ENCODE data around the gene CHMP1B. TPM values are rescaled to one million over a fixed set of nuclear protein-coding genes. Genes with fewer than 3 reads are reported as not detected.
"Not testable (repeated sequence)": the region's sequence is repeated elsewhere in the genome, so short reads cannot be mapped to it uniquely, and the experiment has no call there.

The CHMP1B gene
- total RNA-seq, 2 experiments from 2014 or later, result 21.2 to 22.0 TPM

DNA sequence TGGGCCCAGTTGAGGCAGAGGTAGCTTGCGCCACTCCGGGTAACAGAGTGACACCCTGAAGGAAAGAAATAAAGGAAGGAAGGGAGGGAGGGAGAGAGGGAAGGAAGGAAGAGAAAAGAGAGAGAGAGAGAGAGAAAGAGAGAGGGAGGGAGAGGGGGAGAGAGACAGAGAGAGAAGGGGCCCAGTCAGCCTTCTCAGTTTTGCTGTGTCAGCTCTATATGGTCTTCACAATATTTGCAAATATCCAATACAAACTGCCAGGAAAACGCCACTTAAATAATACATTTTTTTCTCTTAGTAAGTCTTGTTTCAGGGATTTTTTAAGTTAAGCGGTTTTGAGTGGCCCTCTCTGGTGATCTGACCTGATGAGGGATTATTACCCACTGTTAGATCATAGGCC, 5.6 kb upstream of the CHMP1B start:
- CTCF ChIA-PET, result interaction anchor here (1.1 to 1.6 kb wide), 2 partner anchors 11 to 150 kb away, joined by 3 to 5 read pairs; no protein-coding TSS in a partner anchor
- POLR2A ChIA-PET, result interaction anchor here (0.6 kb wide), 1 partner anchor 14 kb away, joined by 3 read pairs; no protein-coding TSS in a partner anchor

DNA sequence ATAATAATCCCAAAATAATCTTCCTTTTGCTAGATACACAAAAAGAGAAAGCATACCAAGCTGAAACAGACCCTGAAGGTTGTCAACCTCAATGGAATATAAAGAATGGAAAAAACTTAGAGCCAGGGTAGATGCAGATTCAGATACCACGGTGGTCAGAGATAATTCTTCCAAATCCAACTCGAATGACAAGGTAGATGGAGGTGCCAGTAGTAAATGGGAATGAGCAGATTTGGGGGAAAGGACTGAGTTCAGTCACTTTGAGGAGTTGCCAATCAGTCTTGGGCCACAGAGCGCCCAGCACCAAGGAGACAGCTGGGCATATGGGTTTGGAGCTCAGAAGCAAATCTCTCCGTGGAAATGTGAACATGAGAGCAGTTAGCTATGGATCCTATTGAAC, 3.4 kb upstream of the CHMP1B start:
- POLR2A ChIA-PET, result no interaction called here
- no peak overlapping the region for H3K27ac Mint-ChIP-seq

More for the DNA sequence above, 5.6 kb upstream of the CHMP1B start:
- DNase-seq, result no peak
- intact Hi-C loops (cut with micrococcal nuclease), result no loop called here
- H3K27me3 Mint-ChIP-seq, result no peaks in the 10 kb centered on the region
- H3K4me1 Mint-ChIP-seq (ENCODE audit: low read depth), result peaks cover 13% of the 10 kb centered on the region
- H3K27ac Mint-ChIP-seq, result no peak overlapping the region
- H3K4me3 Mint-ChIP-seq, result no peak overlapping the region
- H3K9me3 Mint-ChIP-seq, result no peaks in the 10 kb centered on the region
- no peaks in the 10 kb centered on the region for H3K36me3 Mint-ChIP-seq

DNA sequence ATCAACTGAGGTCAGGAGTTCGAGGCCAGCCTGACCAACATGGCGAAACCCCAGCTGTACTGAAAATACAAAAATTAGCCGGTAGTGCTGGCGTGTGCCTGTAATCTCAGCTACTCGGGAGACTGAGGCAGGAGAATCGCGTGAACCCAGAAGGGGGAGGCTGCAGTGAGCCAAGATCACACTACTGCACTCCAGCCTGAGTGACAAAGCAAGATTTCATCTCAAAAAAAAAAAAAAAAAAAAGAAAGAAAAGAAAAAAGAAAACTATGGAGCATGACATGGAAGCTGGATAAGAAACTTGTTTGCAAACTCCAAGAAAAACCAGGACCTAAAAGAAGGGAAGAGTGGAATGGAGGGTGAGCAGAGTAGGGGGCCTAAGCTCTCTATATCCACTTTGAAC, 1.9 kb upstream of the CHMP1B start:
- H3K36me3 Mint-ChIP-seq, result peaks cover 9% of the 10 kb centered on the region
- POLR2A ChIA-PET, result interaction anchor here (1.5 kb wide), 1 partner anchor 60 kb away, joined by 3 read pairs; no protein-coding TSS in a partner anchor
- no peak overlapping the region for H3K27ac Mint-ChIP-seq
- H3K27me3 Mint-ChIP-seq, result no peaks in the 10 kb centered on the region
- peaks cover 29% of the 10 kb centered on the region for H3K4me1 Mint-ChIP-seq (ENCODE audit: low read depth)
- intact Hi-C loops (cut with micrococcal nuclease), result no loop called here
- no peak for DNase-seq
- CTCF ChIA-PET, result no interaction called here
- no peaks in the 10 kb centered on the region for H3K9me3 Mint-ChIP-seq
- H3K4me3 Mint-ChIP-seq, result no peak overlapping the region

More for the DNA sequence above, 3.4 kb upstream of the CHMP1B start:
- H3K36me3 Mint-ChIP-seq, result peaks cover 8% of the 10 kb centered on the region
- intact Hi-C loops (cut with micrococcal nuclease), result no loop called here
- CTCF ChIA-PET, result no interaction called here
- H3K27me3 Mint-ChIP-seq, result no peaks in the 10 kb centered on the region
- DNase-seq, result no peak
- peaks cover 16% of the 10 kb centered on the region for H3K4me1 Mint-ChIP-seq (ENCODE audit: low read depth)
- no peak overlapping the region for H3K4me3 Mint-ChIP-seq
- no peaks in the 10 kb centered on the region for H3K9me3 Mint-ChIP-seq

DNA sequence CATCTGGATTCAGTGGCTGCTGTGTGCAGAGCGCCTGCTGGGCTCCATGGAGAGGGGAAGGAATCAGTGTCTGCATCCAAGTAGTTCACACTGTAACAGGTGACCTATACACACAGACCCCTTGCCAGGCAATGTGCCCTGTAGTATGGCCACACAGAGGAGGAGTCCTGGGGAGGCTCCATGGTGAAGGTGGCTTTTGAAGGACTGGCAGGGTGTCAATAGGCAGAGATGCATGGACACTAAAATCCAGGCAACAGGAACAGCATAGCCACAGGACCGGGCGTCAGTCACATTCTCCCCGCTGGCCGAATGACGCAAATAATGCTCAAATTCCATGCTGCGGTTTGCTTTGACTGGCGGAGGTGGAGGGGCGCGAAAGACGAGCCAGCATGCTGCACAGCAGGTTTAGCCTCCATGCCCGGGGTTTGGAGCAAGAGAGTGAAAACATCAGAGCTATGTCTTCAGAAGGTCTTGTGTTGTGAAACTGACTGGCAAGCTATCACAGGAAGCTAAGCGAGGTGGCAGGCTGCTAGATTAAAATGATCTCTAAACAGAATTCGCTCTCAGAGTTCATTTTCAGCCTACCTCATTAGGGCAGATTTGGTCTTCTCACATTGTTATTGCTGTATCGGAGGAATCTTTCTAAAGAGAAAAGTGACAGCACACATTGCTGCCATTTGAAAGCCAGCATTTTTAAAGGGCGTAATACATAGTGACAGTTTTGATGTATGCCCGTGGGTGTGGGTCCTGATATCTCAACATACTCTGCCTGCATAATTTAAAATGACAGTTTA, 1.2 kb upstream of the CHMP1B start:
- Mint-ChIP-seq H3K9me3 (no peaks in the 10 kb centered on the region), H3K4me1 (ENCODE audit: low read depth) (peaks cover 30% of the 10 kb centered on the region), H3K4me3 (peak overlapping the region; percentile 100), H3K27me3 (no peaks in the 10 kb centered on the region), H3K27ac (peak overlapping the region; percentile 95), H3K36me3 (peaks cover 9% of the 10 kb centered on the region)
- DNase-seq, result peak; percentile 71
- intact Hi-C loops (cut with micrococcal nuclease), result loop anchor here (2.0 to 5.0 kb wide), 2 partner anchors 192 to 1935 kb away; partner anchors contain the start of gene VAPA
- CTCF ChIA-PET, result interaction anchor here (0.6 to 0.7 kb wide), 2 partner anchors 12 to 87 kb away, joined by 3 read pairs; no protein-coding TSS in a partner anchor
- POLR2A ChIA-PET, result interaction anchor here (0.6 to 1.5 kb wide), 4 partner anchors 14 to 131 kb away, joined by 3 to 5 read pairs (median 3); partner anchors contain the start of gene IMPA2

DNA sequence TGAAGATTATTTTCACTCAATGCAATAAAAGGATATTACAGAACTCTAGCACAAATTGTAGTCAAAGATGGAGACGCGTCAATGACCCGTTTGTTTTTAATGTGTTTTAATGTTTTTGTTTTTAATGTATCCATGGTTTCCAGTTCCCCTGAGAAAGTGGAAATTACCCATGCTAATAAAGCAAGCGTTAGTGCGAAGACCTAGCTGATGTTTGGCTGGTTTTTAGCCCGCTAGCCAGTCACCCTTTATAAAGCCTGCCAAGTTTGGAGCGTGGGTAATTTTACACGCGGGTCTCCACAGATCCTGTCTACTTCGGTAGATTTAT, 430 bp upstream of the CHMP1B start:
- Mint-ChIP-seq H3K4me1 (ENCODE audit: low read depth) (peaks cover 33% of the 10 kb centered on the region), H3K27me3 (no peaks in the 10 kb centered on the region), H3K4me3 (peak overlapping the region; percentile 100), H3K36me3 (peaks cover 9% of the 10 kb centered on the region), H3K27ac (peak overlapping the region; percentile 95), H3K9me3 (no peaks in the 10 kb centered on the region)
- DNase-seq, result no peak
- intact Hi-C loops (cut with micrococcal nuclease), result loop anchor here (1.0 to 5.0 kb wide), 6 partner anchors 58 to 1936 kb away; partner anchors contain the start of genes AFG3L2, IMPA2, MPPE1 and VAPA
- ChIA-PET CTCF (interaction anchor here (0.6 kb wide), 1 partner anchor 12 kb away, joined by 3 read pairs; no protein-coding TSS in a partner anchor), POLR2A (interaction anchor here (1.0 to 1.5 kb wide), 3 partner anchors 14 to 59 kb away, joined by 3 to 5 read pairs (median 3); no protein-coding TSS in a partner anchor)

DNA sequence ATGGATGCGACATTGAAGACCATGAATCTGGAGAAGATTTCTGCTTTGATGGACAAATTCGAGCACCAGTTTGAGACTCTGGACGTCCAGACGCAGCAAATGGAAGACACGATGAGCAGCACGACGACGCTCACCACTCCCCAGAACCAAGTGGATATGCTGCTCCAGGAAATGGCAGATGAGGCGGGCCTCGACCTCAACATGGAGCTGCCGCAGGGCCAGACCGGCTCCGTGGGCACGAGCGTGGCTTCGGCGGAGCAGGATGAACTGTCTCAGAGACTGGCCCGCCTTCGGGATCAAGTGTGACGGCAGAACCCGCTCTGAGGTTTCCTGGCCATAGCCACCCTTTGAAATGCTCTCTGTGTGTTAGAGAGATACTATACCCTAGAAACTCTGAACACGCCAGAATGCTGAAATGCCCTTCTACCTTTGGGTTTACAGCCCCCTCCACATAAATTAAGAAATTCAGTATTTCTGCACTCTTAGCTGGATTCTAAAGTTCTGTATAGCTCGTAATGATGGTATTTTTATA, 659 bp downstream of the CHMP1B start:
- DNase-seq, result peak; percentile 67
- H3K36me3 Mint-ChIP-seq, result peaks cover 9% of the 10 kb centered on the region
- POLR2A ChIA-PET, result interaction anchor here (1.3 kb wide), 1 partner anchor 128 kb away, joined by 4 read pairs; no protein-coding TSS in a partner anchor

DNA sequence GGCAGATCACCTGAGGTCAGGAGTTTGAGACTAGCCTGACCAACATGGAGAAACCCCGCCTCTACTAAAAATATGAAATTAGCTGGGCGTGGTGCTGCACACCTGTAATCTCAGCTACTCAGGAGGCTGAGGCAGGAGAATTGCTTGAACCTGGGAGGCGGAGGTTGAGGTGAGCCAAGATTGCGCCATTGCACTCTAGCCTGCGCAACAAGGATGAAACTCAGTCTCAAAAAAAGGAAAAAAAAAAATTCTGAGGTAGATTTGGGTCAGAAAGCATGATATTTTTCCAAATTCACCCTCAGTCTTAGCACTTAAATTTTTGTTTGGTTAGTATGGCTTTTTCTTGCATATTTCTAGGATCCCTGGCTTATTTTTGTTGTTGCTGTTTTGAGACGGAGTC, 3.3 kb downstream of the CHMP1B start:
- DNase-seq, H3K4me3 Mint-ChIP-seq, H3K27me3 Mint-ChIP-seq, POLR2A ChIA-PET, H3K27ac Mint-ChIP-seq, H3K9me3 Mint-ChIP-seq, H3K36me3 Mint-ChIP-seq: not testable (repeated sequence)
- intact Hi-C loops (cut with micrococcal nuclease), result loop anchor here (5.0 kb wide), 1 partner anchor 188 kb away; no protein-coding TSS in a partner anchor
- CTCF ChIA-PET, result interaction anchor here (0.9 kb wide), 2 partner anchors 121 to 417 kb away, joined by 3 to 4 read pairs; no protein-coding TSS in a partner anchor
- peaks cover 30% of the 10 kb centered on the region for H3K4me1 Mint-ChIP-seq (ENCODE audit: low read depth)

More for the DNA sequence above, 659 bp downstream of the CHMP1B start:
- CTCF ChIA-PET, result no interaction called here
- intact Hi-C loops (cut with micrococcal nuclease), result loop anchor here (1.0 to 5.0 kb wide), 6 partner anchors 56 to 1937 kb away; partner anchors contain the start of genes AFG3L2, IMPA2, MPPE1 and VAPA
- H3K27ac Mint-ChIP-seq, result peak overlapping the region; percentile 95
- peak overlapping the region; percentile 100 for H3K4me3 Mint-ChIP-seq
- H3K4me1 Mint-ChIP-seq (ENCODE audit: low read depth), result peaks cover 33% of the 10 kb centered on the region
- H3K9me3 Mint-ChIP-seq, result no peaks in the 10 kb centered on the region
- no peaks in the 10 kb centered on the region for H3K27me3 Mint-ChIP-seq

DNA sequence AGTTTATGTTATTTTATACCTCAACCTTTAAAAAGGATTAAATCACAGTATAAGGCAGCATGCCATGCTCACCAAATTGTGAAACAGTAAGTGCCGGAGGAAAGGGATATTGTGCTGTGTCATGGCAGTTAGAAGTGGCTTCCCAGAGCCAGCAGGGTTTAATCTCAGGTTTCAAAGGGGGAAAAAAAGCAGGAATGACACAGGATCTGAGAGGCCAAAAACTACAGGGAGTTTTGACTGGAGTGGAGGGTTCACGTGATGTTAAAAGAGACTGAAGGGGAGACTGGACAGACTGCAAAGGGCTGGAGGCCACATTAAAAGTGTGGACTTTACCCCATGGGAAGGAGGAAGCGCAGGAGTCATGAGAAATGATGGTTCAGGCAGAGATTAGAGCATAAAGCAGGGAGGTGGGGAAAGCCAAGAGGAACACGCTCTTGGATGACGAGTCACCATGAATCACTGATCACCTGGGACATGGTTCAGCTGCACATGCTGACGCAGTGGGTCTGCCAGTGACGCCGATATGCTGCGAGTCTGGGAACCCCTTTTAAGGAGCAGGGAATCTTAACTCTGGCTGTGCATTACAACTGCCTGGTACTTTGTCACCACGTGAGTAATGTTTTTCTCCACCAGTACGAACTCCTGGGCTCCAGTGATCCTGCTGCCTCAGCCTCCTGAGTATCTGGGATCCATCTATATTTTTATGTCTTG, 6.1 kb downstream of the CHMP1B start:
- Mint-ChIP-seq H3K27me3 (no peaks in the 10 kb centered on the region), H3K27ac (no peak overlapping the region), H3K36me3 (peaks cover 1% of the 10 kb centered on the region), H3K4me3 (no peak overlapping the region), H3K4me1 (ENCODE audit: low read depth) (peaks cover 20% of the 10 kb centered on the region), H3K9me3 (no peaks in the 10 kb centered on the region)
- no peak for DNase-seq
- ChIA-PET CTCF (no interaction called here), POLR2A (no interaction called here)
- intact Hi-C loops (cut with micrococcal nuclease), result no loop called here

DNA sequence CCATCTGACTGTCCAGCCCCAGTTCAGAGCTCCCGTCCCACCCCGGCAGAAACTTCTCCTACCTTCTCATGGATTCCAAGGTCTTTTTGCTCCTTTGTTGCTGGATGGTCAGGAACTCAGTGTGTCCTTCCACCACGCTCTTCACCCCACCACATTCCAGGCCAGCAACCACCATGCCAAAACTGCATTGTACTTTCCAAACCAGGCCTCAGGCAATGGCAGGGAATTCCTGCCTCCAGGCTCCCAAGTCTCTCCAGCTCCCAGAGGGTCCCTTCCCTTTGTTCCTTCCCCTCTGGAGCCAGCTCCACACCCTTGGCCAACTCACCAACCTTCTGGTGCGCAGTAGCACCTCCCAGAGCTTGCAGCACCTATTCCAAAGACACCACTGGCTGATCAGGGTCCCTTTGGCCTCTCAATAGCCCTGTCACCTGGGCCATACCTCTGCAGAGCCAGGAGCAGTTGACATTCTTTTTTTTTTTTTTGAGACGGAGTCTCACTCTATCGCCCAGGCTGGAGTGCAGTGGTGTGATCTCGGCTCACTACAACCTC, 8.1 kb downstream of the CHMP1B start:
- Mint-ChIP-seq H3K4me1 (ENCODE audit: low read depth) (peaks cover 6% of the 10 kb centered on the region), H3K4me3 (no peak overlapping the region)

DNA sequence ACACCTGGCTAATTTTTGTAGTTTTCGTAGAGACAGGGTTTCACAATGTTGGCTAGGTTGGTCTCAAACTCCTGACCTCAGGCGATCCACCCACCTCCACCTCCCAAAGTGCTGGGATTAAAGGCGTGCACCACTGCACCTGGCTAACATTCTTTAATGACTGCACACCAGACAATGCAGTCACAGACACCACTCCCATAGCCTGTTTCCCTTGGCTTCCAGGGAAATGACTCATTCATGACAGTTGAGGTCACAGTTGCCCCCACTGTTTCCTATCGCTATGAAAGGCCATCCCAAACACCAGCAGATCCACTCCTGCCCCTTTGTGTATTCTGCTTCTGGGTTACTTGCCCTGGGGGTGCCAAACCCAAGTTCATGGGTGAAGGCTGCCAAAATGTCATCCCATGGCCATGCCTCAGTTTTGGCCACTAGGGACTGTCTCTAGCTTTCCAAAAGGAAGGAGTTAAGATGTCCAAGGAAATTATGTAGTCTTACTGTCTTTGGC, 8.7 kb downstream of the CHMP1B start:
- Mint-ChIP-seq H3K9me3 (no peaks in the 10 kb centered on the region), H3K4me1 (ENCODE audit: low read depth) (peaks cover 6% of the 10 kb centered on the region), H3K27me3 (peaks cover 2% of the 10 kb centered on the region), H3K36me3 (no peaks in the 10 kb centered on the region), H3K4me3 (no peak overlapping the region), H3K27ac (no peak overlapping the region)
- peak; percentile 20 for DNase-seq
- CTCF ChIA-PET, result interaction anchor here (0.8 kb wide), 1 partner anchor 11 kb away, joined by 3 read pairs; no protein-coding TSS in a partner anchor
- intact Hi-C loops (cut with micrococcal nuclease), result no loop called here
- POLR2A ChIA-PET, result no interaction called here

More for the DNA sequence above, 8.1 kb downstream of the CHMP1B start:
- Mint-ChIP-seq H3K27ac (no peak overlapping the region), H3K9me3 (no peaks in the 10 kb centered on the region), H3K36me3 (no peaks in the 10 kb centered on the region), H3K27me3 (no peaks in the 10 kb centered on the region)
- ChIA-PET POLR2A (no interaction called here), CTCF (no interaction called here)
- DNase-seq, result no peak
- intact Hi-C loops (cut with micrococcal nuclease), result no loop called here

DNA sequence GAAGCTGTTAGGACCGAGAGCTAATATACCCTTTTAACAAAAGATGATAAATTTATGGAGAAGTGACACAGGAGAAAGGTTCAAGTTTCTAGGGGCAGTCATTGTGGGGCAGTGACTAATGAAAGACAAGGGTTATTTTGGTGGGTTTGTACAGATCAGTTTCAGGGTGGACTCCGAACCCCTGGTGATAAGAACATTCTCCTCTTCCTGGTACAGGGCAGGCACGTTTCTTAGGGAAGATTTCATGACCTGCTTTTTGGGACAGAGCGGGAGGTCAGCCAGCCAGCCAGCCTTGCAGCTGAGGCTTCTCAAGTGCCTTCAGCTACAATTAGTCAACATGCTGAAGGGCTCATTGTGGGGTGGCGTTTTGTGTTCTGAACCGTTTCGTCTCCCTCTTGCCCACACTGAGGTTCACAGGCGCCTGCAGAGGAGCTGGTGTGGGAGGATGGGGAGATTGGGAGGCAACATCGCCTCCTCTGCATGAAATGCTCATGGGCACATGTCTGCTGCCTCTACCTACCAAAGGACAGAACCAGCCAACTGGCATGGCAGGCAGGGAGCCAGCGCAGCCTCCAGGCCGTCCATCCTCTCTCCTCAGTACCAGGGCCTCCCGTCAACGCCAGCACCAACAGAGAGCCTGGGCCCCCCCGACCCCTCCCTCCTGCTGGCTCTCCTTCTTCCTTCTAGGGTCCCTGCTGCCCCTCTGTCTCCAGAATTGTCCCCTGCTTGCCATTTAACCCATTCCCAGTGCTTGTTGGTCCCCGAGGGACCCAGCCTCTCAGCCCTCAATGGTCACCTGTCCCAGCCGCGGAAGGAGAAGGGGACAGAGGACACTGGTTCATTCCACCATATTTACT, 9.6 kb downstream of the CHMP1B start:
- H3K36me3 Mint-ChIP-seq, result no peaks in the 10 kb centered on the region
- CTCF ChIA-PET, result interaction anchor here (0.8 kb wide), 1 partner anchor 10 kb away, joined by 3 read pairs; no protein-coding TSS in a partner anchor
- POLR2A ChIA-PET, result no interaction called here
- H3K4me3 Mint-ChIP-seq, result no peak overlapping the region
- H3K4me1 Mint-ChIP-seq (ENCODE audit: low read depth), result peaks cover 3% of the 10 kb centered on the region
- H3K27ac Mint-ChIP-seq, result no peak overlapping the region
- peaks cover 5% of the 10 kb centered on the region for H3K27me3 Mint-ChIP-seq
- no peaks in the 10 kb centered on the region for H3K9me3 Mint-ChIP-seq
- intact Hi-C loops (cut with micrococcal nuclease), result no loop called here
- no peak for DNase-seq
